ENCODE results near the gene MPP1.

MPP1 gene

DNA sequence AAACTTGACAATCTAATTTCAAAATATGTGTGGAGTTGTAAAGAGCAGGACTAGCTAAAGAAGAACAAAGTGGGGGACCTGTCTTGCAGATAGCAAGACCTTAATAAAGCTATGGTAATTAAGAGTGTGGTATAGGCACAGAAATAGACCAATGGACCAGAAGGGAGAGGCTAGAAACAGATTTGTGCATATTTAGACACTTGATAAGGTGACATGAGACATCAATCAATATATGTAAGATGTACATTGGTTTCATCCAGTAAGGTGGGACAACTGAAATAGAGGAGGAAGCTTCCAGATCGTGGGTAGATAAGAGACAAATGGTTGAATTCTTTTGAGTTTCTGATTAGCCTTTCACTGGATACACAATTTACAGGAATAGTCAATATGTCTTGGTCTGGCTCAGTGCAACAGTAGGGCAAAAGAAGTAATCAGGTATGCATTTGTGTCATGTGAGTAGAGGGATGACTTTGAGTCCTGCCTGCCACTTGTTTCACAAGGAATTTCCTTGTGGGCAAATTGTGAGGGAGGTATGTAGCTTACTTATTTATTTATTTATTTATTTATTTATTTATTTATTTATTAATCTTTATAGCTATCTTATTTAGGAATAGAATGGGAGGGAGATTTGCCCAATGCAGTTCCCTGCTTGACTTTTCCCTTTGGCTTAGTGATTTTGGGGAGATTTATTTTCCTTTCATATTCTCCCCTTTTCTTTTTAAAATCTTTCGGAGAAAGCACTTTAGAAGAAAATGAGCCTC is 7.2 kb upstream of the MPP1 start:
- DNase-seq (ENCODE audit: low spot score), result no peak

DNA sequence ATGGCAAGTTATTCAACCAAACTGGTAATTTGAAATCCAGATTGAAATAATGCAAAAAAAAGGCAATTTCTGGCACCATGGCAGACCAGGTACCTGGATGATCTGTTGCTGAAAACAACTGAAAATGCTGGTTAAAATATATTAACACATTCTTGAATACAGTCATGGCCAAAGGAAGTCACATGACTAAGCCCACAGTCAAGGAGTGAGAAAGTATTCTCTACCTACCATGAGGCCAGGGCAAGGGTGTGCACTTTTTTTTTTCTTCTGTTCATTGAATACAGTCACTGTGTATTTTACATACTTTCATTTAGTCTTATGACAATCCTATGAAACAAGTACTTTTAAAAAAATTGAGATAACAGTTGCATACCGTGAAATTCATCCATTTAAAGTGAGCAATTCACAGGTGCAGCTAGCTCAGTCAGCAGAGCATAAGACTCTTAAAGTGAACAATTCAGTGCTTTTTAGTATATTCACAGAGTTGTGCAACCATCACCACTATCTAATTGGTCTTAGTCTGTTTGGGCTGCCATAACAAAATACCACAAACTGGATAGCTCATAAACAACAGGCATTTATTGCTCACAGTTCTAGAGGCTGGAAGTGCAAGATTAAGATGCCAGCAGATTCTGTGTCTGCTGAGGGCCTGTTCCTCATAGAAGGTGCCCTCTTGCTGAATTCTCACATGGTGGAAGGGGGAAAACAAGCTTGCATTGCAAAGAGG is 4.8 kb upstream of the MPP1 start:
- no peak for DNase-seq (ENCODE audit: low spot score)

DNA sequence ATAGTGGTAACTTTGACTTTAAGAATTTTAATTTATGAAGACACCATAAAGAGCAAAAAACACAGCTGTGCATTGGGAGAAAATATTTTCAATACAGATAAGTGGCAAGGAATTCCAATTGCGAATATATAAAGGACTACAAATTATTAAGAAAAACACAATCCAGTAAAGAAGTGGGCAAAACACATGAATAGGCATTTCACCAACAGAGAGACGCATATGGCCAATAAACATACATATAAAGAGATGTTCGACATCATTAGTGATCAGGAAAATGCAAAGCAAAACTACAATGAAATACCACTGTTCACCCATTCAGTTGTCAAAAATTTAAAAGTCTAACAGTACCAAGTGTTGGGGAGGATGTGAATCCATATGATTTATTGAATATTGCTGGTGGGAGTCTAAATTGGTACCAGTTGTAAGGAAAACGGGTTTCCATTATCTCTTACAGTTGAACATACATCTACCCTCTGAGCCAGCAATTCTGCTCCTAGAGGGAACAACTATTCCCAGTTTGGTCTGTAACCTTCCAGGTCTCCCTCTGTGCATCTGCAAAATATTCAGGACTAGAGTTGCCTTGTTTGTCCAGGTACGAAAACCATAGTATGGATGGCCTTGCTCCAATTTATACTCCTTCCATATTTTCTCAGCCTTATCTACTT is 1.7 kb upstream of the MPP1 start:
- DNase-seq (ENCODE audit: low spot score), result no peak

DNA sequence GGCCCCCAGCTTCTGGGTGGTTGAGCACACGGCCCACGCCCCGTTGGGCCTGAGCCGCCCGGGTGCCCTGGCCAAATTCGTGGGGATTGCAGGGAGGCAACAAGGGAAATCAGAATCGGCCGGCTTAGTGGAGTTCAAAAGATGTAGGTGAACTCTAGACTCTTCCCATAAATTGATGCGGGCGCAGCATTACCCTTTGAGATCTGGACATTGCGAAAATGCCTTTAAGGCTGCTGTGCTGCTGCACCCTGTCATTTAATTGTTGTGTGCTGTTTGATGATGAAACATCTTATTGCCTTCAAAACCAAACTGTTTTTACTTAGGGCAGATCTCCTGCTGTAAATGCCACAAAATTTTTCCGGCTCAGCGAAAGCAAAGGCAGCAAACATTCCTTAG is 409 bp upstream of the MPP1 start:
- no peak for DNase-seq (ENCODE audit: low spot score)

DNA sequence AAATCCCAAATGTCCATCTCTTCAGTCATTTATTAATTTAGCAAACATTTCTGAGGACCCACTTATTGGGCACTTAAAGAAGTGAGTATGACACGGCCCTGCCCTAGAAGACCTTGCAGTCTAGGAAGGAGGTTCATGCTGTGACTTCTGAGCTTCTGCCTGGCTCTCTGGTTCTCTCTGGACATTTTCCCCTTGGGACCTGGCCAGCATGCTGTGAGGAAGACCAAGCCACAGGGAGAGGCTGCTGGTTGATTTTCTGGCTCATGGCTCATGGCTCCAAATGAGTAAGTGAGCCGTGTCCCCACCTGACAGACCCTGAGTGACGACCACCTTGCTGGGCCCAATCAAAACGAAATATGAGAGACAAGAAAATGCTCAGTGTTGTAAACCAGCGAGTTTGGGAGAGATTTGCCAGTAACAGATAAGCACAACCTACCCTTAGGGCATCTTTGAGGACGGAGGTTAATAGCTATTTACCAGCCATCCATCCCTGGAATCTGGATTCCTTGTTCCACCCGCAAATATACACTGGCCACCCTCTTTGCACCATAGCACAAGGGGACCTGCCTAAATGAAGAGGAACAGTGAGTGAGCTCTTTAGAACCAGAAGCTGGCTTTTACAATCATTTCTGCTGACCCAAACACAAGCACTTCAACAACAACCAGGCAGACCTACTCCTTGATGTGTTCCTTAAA is 876 bp downstream of the MPP1 start:
- DNase-seq (ENCODE audit: low spot score), result no peak

DNA sequence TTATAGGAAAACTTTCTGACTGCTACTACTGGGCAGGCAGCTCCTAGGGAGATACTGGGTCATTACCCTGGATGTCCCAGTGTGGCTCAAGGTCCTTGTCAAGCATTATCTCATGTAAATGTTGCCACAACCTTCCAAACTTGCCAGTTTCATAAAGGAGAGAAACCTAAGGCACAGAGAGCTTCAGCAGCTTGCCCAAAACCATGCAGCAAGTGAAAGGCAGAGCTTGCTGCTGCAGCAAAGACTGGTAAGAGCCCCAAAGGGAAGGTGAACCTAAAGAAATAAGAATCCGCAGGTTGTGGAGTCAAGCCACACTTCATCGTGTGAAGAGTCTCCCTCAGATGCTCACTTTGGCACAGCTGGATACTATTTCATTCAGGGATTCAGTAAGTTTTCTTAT is 2.3 kb downstream of the MPP1 start:
- peak; percentile 36 for DNase-seq (ENCODE audit: low spot score)

DNA sequence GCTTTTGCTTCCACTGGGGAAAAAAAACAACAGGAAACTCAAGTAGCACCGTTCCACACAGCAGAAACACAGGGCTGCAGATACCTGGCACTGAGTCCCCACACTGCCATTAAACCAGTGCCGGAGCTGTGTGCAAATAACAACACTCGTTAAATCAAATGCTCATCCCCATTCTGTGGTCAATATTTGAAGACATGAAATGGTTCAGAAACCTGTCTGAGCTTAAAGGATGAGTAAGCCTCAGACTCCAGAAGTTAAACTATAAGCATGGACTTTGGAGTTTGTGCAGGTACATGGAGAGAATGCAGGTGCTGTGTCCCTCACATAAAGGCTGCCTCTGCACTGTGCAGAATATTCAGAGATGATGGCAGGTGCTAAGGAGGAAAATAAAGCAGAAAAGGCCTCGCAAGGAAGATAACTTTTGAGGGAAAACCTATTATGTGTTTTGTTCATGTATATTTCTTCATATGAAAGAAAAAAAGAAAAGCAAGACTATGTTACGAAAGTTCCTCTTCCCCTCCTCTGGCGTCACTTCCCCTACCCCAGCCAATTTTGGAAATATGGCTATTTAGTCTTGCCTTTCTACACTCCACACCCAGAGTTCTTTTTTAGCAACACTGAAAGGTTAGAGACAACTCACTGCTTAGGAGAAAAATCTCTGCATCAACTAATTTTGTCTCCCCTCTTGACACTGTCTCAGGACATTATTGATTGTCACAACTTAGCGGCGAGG is 4.6 kb downstream of the MPP1 start:
- no peak for DNase-seq (ENCODE audit: low spot score)

DNA sequence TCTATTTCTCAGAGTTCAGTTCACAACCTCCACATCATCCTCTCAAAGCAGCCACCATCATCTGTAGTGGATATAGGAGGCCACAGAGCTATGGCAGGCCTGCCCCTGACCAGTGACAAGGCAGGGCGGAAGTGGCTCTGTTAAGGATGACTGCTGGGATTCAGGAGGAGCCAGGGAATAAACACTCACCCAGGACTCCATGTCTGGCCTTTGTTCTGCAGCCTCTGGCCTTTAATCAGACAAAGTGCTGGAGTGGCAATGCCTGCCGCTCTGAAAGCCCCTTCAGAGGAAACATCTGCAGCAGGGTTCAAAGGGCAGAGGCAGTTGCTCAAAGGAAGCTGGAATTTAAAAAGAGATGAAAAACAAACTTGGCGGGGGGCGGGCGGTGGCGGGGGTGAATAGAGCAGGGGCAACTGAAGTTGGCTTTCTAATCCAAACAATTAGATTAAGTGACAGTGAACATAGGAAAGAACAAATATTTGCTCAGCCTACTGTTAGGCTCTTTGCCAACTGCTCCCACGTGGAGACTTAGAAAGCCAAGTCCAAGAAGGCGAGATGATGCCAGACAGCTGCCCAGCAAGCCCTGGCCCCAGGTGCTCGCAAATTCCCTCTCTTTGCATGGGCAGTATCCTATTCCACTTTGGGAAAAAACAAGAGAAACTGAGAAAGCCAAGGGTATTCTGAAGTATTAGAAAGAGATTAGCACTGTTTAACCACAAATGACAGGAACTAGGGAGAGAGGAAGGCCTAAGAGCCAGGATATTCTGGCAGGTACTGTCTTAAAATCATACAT is 5.5 kb downstream of the MPP1 start:
- peak; percentile 49 for DNase-seq (ENCODE audit: low spot score)

DNA sequence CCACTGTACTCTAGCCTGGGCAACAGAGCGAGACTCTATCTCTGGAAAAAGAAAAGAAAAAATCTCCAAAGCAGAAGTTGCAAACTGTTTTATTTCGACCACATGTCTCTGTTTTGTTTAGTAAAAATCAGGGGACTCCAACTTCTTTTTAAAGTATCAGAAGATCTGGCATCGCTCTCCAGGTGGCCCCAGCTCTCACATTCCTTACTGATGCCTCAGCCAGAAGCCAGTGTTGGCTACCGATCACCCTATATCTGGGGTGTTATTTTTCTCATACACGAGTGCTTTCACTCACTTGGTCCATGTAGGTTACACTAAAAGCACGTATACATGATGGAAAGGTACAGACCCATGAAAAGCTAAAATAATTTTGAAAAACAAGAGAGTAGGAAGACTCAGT is 8.3 kb downstream of the MPP1 start:
- DNase-seq (ENCODE audit: low spot score), result no peak

DNA sequence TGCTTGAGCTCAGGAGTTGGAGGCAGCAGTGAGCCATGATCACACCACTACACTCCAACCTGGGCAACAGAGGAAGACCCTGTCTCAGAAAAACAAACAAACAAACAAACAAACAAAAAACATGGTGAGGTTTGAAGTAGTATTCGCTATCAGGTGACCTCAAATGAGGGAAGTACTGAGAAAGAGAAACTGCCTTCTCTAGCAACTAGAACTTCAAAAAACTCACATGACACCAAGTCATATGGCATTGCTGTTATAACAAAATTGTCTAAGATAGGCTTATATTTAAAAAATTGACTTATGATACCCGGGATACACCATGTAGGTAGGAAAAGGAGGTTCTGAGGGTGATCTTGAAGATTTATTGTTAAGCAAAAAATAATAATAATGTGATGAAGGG is 10.3 kb downstream of the MPP1 start:
- DNase-seq (ENCODE audit: low spot score), result no peak

DNA sequence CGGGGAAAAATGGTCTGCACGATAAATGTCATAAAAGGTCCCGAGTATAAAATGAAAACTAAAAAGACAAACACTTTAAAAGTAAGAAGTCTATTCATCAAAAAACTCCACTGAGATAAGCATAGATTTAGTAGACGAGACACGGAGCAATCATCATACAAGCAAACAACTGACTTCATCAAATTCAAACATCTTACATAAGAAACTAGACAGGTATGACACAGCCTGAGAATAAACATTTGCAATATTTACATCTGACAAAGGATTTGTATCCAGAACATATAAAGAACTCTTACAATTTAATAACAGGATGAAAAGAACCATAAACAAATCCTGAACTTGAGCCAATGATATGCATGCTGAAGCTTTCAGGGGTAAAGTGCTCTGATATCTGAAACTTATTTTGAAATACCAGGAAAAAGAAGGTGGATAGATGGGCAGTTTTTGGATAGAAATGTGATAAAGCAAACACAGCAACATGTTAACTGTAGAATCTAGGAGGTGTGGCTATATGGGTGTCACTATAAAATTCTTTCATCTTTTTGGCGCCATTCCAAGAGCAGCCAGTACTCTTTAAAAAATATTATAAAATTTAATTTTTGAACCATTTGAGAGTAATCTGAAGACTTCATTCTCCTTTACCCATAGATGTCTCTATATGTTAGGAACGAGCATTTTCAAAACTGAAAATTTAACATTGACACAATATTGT is 12.0 kb downstream of the MPP1 start:
- peak; percentile 54 for DNase-seq (ENCODE audit: low spot score)

DNA sequence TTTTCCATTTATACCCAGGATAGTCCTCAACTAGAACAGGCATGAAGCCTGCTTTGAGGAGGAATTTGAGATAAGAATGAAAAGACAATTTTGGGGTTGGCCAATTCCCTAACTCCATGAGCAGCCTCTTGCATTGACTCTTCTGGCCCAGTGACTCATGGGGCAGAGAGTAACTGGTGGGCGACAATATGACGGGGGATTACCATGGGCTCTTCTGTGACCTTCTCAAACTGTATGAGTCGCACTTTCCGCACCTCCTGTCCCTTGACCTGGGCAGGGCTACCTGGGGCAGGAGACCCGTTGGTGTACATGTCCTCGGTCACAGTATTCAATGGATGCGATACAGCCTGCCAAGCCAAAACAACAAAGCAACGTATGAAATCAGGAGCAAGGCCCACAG is 13.3 kb downstream of the MPP1 start:
- DNase-seq (ENCODE audit: low spot score), result no peak

DNA sequence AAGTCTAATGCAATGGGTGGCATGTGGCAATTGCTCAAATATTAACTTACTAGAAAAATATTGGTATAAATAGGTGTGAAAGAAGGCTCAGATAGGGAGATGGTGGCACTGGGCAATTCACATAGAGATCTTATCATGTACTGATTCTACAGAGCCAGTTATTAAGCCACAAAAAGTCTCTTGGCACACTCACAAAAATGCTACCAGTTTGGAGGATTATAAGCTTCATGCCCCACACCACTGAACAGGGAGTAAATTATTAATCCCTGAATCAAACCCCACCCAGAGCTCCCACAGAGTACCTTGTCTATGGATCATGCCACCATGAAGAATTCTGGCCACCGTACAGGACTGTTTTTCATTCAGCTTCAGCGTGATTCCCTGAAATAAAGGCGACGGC is 13.8 kb downstream of the MPP1 start:
- no peak for DNase-seq (ENCODE audit: low spot score)

DNA sequence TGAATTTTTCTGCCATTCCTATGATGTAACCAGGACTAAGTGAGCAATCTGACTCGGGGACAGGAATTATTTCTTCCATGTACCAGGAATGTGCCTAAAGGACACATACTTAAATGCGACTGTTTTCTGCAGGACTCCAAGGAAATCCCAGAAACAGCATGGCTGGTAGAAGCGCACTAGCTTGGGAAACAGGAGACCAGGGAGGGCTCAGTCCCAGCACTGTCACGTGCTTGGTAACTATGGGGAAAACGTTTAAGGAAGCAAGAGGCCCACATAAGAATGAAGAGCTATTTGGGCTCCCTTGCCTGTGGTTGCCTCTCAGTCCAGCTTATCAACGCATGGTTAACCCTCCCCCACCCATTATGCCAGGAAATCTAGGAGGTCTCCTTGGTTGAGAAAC is 19.6 kb downstream of the MPP1 start:
- no peak for DNase-seq (ENCODE audit: low spot score)

DNA sequence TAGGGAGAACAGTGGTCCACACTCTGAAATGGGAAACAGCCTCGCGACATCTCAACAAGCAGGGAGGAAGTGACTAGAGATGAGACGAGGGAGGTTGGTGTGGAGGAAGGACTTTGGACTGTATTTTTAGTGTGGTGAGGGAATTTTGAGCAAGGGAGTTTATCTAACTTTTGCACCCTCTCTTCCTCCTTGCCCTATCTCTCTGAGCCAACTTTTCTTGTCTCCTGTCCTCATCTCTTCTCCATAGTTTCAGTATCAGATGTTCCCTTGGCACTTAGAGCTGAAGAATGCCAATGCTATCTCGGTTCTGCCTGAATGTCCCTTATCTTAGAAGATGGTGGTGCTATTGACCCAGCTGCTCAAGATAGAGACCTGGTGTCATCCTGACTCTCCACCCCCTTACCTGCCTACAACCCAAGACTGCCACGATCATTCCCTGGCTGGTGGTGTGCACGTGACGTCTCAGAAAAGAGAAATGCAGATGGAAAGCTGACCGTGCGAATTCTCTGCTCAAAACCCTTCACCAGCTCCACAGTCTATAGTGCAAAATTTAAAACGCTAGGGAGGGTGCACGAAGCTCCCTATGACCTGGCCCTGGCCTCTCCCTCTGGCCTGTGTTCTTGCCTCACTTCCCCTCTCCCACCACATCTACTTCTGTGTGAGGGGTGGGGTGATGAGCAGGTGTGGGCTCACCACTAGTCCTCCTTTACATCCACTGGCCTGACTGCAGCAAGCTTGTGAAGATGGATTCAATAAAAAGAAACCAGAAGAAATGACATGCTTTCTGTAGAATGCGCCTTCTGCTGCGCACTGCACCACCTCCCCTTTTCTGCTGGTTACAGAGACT is 20.9 kb downstream of the MPP1 start:
- peak; percentile 37 for DNase-seq (ENCODE audit: low spot score)

DNA sequence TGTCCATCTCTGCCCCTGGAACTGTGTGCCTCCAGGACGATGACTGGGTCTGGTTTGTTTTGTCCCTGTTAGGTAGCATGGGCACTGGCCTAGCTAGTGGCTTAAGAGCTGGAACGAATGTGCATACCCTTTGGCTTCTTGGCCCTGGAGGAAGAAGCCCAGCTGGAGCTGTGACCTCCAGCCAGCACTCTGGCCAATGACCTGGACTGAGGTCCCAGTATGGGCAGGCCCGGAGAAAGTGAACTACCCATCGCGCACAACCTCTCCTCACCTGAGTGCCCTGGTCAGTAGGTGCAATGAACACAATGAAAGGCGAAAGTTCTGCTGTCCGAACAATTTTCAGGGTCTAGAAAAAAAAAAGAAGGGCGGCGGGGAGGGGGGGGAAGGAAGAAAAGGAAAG is 24.3 kb downstream of the MPP1 start:
- DNase-seq (ENCODE audit: low spot score), result no peak

DNA sequence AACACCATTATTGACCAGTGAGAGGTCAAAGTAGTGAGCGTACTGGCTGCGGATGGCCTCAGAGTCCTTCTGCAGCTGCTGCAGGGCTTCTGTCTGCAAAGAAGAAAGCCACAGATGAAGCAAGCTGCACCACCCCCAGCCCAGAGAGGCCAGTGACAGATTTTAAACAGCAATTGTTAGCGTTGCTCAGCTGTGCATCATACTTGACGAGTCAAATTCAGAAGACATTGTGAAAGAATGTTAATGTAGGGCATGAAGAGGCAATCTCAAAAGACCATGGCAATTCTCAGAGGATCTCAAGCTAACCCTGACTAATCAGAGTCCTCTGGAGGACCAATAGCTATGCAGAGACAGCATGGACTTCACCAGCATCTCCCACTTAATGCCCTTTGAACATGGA is 26.0 kb downstream of the MPP1 start:
- no peak for DNase-seq (ENCODE audit: low spot score)

DNA sequence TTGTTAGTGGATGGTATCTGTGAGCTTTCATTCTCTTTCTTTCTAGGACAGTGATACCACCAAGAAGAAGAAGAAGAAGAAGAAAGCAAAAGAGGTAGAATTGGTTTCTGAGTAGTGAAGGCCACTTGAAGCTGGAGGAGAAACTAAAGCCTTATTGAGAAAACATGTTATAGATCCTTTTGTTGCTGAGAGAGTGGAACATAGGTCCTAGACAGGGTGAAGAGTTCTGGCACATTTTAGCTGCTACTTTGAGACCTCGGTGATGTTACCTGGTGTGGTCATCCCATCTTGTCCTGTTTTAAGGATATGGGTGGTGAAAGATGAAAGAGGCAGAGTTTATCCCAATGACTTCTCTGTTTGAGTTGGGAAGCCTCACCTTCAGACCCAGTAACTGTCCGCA is 28.5 kb downstream of the MPP1 start:
- DNase-seq (ENCODE audit: low spot score), result no peak

All from hematopoietic multipotent progenitor cell treated with erythropoietin and hydrocortisone succinate and interleukin-3 and kit ligand, for 15 days (in vitro differentiated cells).